AG04449 (cell line): Measurements from ENCODE around the gene RAVER1.
"Not testable (repeated sequence)": the region's sequence is repeated elsewhere in the genome, so short reads cannot be mapped to it uniquely, and the experiment has no call there.

ENCODE experiments used
- CTCF ChIA-PET: fragments of 350-600 bp; formaldehyde crosslinking; extraction: SDS; loops from one replicate; lab custom pipeline; 2021; ENCODE audit warnings: antibody characterized with exemption; lab: Yijun Ruan, JAX
- POLR2A ChIA-PET: fragments of 400-600, 350-600 bp; formaldehyde crosslinking; extraction: SDS; loops from one replicate; lab custom pipeline; 2020; ENCODE audit warnings: antibody characterized with exemption, inconsistent platforms; lab: Yijun Ruan, JAX
- DNase-seq: peaks from one replicate; pipeline ENCODE4 v3.0.0-alpha.2; 2010; ENCODE audit warnings: low read depth, low spot score
- H3K4me3 ChIP-seq: 2 replicates; pipeline ENCODE4 v1.5.1; 2011; ENCODE audit warnings: low read depth, mild to moderate bottlenecking, control low read depth, low read length
- CTCF ChIP-seq: IDR thresholded peaks from one replicate; pipeline ENCODE4 v1.5.1; 2011; ENCODE audit warnings: mild to moderate bottlenecking, moderate library complexity, low read length, control low read depth, inconsistent platforms; ENCODE audit not compliant: insufficient read depth; ENCODE audit errors: missing control alignments

The RAVER1 gene

GRCh38 chr19:10374931-10375330 lies 41.6 kb upstream of the RAVER1 start:
- ChIA-PET CTCF (interaction anchor here (0.9 to 41.8 kb wide), 4 partner anchors 9 to 112 kb away, joined by 3 to 1180 read pairs (median 4); partner anchors contain the start of gene ICAM1), POLR2A (no interaction called here)
- DNase-seq = no peak
- no peak for TF ChIP-seq CTCF
- no peak overlapping the region for H3K4me3 ChIP-seq

GRCh38 chr19:10372690-10373089 lies 39.4 kb upstream of the RAVER1 start:
- no peak for TF ChIP-seq CTCF
- ChIA-PET CTCF (interaction anchor here (2.1 to 41.8 kb wide), 2 partner anchors 16 to 110 kb away, joined by 8 to 1180 read pairs; partner anchors contain the start of gene ICAM1), POLR2A (interaction anchor here (1.0 kb wide), 1 partner anchor 8 kb away, joined by 3 read pairs; the partner anchor contains the start of gene TYK2)
- DNase-seq = no peak
- H3K4me3 ChIP-seq = no peak overlapping the region

- DNase-seq = no peak
- H3K4me3 ChIP-seq = no peak overlapping the region
- ChIA-PET CTCF (interaction anchor here (1.8 to 41.8 kb wide), 2 partner anchors 20 to 105 kb away, joined by 4 to 1180 read pairs; partner anchors contain the start of gene ICAM1), POLR2A (no interaction called here)
- TF ChIP-seq CTCF = no peak
Observed at GRCh38 chr19:10368101-10368803, 34.9 kb upstream of the RAVER1 start.

- POLR2A ChIA-PET, H3K4me3 ChIP-seq, DNase-seq: not testable (repeated sequence)
- CTCF ChIA-PET = interaction anchor here (1.8 to 41.8 kb wide), 2 partner anchors 22 to 104 kb away, joined by 4 to 1180 read pairs; partner anchors contain the start of gene ICAM1
Observed at GRCh38 chr19:10366950-10367512, 33.7 kb upstream of the RAVER1 start.

- no peak overlapping the region for H3K4me3 ChIP-seq
- ChIA-PET CTCF (interaction anchor here (0.9 to 41.8 kb wide), 2 partner anchors 10 to 103 kb away, joined by 3 to 1180 read pairs; partner anchors contain the start of gene ICAM1), POLR2A (interaction anchor here (1.0 kb wide), 1 partner anchor 21 kb away, joined by 5 read pairs; no protein-coding TSS in a partner anchor)
- no peak for DNase-seq
- no peak for TF ChIP-seq CTCF
Observed at GRCh38 chr19:10365518-10365917, 32.2 kb upstream of the RAVER1 start.

- POLR2A ChIA-PET = no interaction called here
- no peak for DNase-seq
- no peak overlapping the region for H3K4me3 ChIP-seq
- no peak for TF ChIP-seq CTCF
- CTCF ChIA-PET = no interaction called here
Observed at GRCh38 chr19:10364644-10365043, 31.3 kb upstream of the RAVER1 start.
